A172 (cell line): ENCODE measurements around the gene SLC38A9. TPM values are rescaled to one million over a fixed set of nuclear protein-coding genes. Genes with fewer than 3 reads are reported as not detected.

Experiments used
- DNase-seq: peaks from one replicate; pipeline ENCODE4 v3.0.0-alpha.2; 2015; ENCODE audit warnings: low spot score
- total RNA-seq: library from RNA; depleted of rRNA; stranded (reverse); fragments of >200 nt; shearing (Covaris generic); gene quantifications from 2 replicates; pipeline ENCODE4 v1.2.3, GENCODE V29; 2014; rRNA removed

The SLC38A9 gene
- total RNA-seq, 1 experiment from 2014 or later, result 33.1 TPM

- no peak for DNase-seq
These were observed 128.5 kb downstream of the SLC38A9 start for GRCh38 chr5:55583578-55583977.

GRCh38 chr5:55582256-55582655, 129.9 kb downstream of the SLC38A9 start:
- DNase-seq, result no peak

- no peak for DNase-seq
These were observed 132.1 kb downstream of the SLC38A9 start for GRCh38 chr5:55580042-55580441.

- no peak for DNase-seq
These were observed 133.4 kb downstream of the SLC38A9 start for GRCh38 chr5:55578771-55579170.

- DNase-seq, result no peak
These were observed 134.6 kb downstream of the SLC38A9 start for GRCh38 chr5:55577353-55578060.

GRCh38 chr5:55576661-55577060, 135.5 kb downstream of the SLC38A9 start:
- DNase-seq, result no peak

Other genes starting within 250 kb of the SLC38A9 start
- 35.8 and 40.3 TPM in 2 replicates for gene PLPP1, start 177.4 kb downstream of the SLC38A9 start, total RNA-seq
- gene DDX4, start 25.7 kb upstream of the SLC38A9 start, total RNA-seq, result not detected in 2 replicates
- 1.6 and 2.6 TPM in 2 replicates for gene IL31RA, start 139.0 kb upstream of the SLC38A9 start, total RNA-seq